KBM-7 (cell line): ENCODE data around the gene SLK.

Experiments used
- DNase-seq: peaks from one replicate; pipeline ENCODE4 v3.0.0-alpha.2; 2015
- in situ Hi-C: fragments of 300-500 bp; cut with MboI; formaldehyde crosslinking; loops from 2 replicates; pipeline ENCODE4 v1.14.3; 2020; ENCODE audit warnings: low sequenced_read_pairs, low pct_unique_long_range_greater_than_20kb, mixed read lengths

The SLK gene

GRCh38 chr10:103982639-103983038, 15.7 kb downstream of the SLK start:
- DNase-seq = no peak
- in situ Hi-C loops = no loop called here

DNA sequence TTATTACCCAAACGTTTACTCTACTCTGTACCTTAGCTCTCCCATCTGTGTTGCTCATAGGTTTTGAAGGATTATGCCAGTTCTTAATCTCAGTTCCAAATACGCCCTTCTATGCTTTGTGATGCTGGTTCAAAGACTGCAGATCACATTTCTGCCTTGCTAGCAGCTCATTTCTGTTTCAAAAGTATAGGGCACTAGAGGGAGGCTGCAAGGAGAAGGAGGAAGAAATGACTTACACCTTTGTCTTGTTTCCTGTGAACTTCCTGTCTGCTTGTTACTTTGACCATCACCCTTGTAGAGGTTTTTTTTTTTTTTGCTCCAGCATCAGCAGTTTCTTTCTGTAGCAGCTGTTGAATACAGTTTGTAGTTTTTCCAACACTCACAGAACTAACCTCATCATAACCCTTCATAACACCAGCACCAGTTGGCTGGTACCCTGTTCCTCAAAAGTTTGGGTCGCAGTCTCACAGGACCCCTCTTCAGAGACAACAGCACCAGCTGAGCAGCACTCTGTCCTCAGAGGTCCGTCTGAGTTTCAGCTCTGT, 16.5 kb downstream of the SLK start:
- in situ Hi-C loops = no loop called here
- peak; percentile 64 for DNase-seq

GRCh38 chr10:103985726-103986125, 18.8 kb downstream of the SLK start:
- DNase-seq = no peak
- in situ Hi-C loops = no loop called here

GRCh38 chr10:103986360-103986759, 19.4 kb downstream of the SLK start:
- in situ Hi-C loops = no loop called here
- DNase-seq = no peak

DNA sequence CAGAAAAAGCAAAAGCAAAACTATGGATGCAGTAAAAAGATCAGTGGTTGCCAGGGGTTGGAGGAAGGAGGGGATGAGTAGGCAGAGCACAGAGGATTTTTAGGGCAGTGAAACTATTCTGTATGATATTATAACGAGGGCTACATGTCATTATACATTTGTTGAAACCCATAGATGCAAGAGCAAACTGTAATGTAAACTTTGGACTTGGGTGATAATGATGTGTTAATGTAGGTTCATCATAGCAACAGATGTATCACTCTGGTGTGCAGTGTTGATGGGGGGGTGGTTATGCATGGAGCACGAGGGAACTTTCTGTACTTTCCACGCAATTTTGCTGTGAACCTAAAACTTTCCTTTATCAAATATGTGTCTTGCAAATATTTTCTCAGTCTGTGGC, 23.2 kb downstream of the SLK start:
- in situ Hi-C loops = no loop called here

GRCh38 chr10:103990531-103990930, 23.6 kb downstream of the SLK start:
- no peak for DNase-seq
- in situ Hi-C loops = no loop called here

More for the DNA sequence above, 23.2 kb downstream of the SLK start:
- no peak for DNase-seq

GRCh38 chr10:103991393-103992128, 24.6 kb downstream of the SLK start:
- in situ Hi-C loops = no loop called here
- no peak for DNase-seq

DNA sequence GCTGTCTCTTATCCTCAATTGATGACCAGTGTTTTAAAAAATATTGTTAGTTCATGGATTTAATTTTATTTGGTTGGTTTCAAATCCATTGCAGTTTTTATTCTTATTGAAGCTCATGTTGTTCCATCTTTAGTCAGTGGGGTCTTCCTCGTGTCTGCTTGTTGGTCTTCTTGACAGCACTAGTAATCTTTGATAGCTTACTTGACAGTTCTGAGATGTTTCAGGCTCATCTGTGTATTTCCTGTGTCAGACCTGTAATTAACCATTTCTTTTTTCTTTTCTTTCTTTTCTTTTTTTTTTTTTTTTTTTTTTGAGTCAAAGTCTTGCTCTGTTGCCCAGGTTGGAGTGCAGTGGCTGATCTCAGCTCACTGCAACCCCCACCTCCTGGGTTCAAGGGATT, 28.2 kb downstream of the SLK start:
- in situ Hi-C loops = no loop called here
- DNase-seq = no peak

- in situ Hi-C loops = no loop called here
- DNase-seq = no peak
Observed at GRCh38 chr10:103998805-103999204, 31.9 kb downstream of the SLK start.

- in situ Hi-C loops = no loop called here
- no peak for DNase-seq
Observed at GRCh38 chr10:104002911-104003310, 36.0 kb downstream of the SLK start.

DNA sequence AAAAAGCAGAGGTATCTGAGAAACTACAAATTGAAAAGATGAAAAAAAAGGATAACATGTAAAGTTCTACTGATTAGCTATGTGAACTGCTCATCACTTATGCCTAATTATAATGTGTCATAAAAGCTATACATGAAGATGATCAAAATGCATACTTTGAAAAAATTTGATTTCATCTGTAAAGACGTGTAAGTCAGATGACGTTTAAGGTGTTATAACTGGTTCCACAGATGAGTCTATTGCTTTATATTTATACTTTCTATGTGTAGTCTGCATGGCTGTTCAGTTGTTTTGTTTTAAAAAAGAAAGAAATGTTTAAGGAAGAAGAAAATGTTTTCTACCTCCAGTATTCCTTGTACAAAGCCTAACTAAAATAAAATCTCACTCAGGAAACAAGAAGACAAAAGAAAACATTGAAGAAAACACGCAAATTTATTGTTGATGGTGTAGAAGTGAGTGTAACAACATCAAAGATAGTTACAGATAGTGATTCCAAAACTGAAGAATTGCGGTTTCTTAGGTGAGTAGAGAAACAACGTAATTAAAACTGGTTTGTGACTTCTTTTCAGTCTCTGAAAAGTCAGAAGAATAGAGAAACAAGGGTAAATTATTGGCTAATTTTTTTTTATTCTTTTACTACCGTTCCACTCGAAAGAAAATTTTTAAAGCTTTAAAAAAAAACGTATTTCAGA, 38.4 kb downstream of the SLK start:
- in situ Hi-C loops = no loop called here
- no peak for DNase-seq

- in situ Hi-C loops = no loop called here
Observed at GRCh38 chr10:104011904-104012303, 45.0 kb downstream of the SLK start.

DNA sequence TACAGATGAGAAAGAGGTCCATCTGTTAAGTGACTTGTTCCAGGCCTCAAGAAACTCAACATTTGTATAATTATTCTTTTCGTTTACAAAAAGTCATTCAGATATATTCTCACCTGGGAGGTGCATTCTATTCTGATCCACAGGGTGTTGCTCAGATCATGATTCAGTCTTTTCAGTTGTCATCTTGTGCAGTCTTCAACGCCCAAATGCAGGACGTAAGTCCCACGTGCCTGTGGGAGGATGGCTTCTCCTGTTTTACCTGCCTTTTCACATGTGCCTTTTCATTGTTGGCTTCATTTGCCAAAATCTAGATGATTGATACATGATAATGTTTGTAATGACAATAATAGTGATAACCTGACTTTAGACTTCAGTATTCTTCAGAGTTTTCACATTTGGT, 46.5 kb downstream of the SLK start:
- in situ Hi-C loops = no loop called here
- no peak for DNase-seq

More at GRCh38 chr10:104011904-104012303, 45.0 kb downstream of the SLK start:
- DNase-seq = no peak

DNA sequence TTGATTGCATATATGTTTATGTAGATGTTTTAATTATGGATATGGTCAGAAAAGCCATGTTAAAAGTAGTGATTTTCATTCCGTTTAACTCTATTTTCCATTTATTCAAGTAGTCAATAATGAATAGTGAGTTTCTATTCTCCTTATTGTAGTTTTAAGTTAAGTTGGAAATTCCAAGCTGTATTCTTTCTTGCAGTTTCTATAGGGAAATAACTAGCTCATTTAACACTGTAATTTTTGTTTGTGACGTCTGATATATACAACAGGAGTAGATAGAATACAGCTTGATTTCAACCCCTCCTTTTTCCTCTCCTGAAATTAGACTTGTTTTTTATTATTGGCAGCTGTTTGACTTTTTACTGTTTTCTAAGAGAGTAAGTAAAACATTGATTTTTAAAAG, 47.2 kb downstream of the SLK start:
- in situ Hi-C loops = no loop called here
- no peak for DNase-seq

DNA sequence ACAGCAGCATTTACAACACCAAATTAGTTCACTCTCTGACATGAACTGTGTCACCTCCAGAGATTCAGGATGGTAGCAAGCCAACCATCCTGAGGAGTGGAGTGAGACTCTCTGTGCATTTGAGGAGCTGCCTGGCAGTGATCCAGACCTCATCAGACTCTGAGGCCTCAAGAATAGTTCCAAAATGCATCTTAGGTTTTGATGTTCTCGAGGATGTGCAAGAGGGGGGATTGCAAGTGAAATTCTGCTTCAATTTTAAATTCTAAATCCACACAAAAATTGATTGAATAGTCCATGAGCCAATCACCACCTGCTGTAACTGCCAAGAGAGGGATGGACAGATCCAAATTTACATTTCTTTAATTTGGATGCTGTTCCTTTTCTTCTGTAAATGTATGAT, 49.7 kb downstream of the SLK start:
- DNase-seq = no peak
- in situ Hi-C loops = no loop called here

DNA sequence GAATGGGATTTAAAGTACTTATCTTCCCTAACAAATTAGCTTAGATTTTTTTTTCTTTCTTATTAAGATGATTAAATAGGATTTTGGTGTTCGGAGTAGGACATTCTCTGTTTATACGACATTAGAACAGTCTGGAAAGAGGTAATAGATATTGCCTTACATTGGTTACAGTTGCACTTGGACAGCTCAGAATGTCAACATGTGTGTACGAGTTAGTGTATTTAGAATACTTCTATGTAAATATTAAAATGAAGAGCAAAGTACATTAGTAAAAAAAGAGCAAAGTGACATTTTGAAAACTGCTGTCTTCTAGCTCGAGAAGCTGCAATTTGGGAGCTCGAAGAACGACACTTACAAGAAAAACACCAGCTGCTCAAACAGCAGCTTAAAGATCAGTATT, 51.5 kb downstream of the SLK start:
- in situ Hi-C loops = no loop called here
- DNase-seq = no peak

DNA sequence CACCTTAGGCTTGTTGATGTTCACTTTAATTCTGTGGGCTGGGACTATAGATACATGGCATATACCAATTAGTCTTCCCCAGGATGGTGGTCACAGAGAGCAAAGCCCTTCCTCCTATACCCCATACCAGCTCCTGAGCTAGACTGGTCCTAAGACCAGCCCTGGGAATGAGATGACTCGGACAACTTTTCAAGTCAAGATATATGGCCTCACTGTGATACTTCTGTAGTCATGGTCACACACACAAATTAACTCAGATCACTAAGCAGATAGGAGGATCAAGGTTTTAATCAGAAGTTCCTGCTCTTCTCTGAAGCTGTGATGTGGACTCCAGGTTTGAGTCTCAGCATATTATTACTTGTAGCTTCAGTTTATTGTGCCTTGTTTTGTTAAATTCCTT, 53.1 kb downstream of the SLK start:
- in situ Hi-C loops = no loop called here
- DNase-seq = no peak

DNA sequence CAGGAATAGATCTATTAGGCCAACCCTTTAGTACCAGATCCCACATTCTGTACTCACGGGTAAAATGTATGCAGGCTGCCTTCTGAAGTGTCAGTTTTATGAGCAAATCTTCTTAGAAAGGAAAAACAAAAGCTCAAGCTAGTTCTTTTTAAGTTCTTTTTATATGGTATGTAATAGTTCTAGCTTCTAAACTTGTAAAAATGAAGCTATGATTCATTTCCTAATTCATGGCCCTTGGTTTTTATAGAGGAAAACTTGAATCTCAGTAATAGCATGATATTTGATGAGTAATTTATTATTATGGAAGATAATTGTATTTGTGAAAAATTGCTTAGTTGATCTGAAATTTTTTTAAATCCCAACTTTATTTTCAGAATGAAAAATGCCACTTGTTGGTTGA, 54.3 kb downstream of the SLK start:
- in situ Hi-C loops = no loop called here
- DNase-seq = no peak

DNA sequence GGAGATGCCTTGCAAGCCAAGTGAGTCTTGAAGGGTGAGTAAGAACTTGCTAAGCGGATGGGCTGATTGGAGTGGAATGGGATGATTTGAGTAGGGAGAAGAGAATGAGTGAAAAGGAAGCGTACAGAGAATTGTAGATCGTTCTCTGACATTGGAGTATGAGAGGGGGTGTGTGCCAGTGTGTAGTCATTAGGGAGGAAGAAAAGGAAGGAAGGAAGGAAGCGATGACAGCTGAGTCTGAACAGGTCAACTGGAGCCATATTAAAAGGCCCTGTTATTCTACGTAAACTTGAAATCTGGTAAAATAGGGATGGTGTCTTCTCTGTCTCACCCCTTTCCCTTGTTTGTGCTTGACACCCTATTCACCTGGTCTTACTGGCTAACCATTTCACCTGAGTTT, 55.1 kb downstream of the SLK start:
- no peak for DNase-seq
- in situ Hi-C loops = no loop called here

GRCh38 chr10:104025524-104025923, 58.6 kb downstream of the SLK start:
- no peak for DNase-seq
- in situ Hi-C loops = no loop called here

DNA sequence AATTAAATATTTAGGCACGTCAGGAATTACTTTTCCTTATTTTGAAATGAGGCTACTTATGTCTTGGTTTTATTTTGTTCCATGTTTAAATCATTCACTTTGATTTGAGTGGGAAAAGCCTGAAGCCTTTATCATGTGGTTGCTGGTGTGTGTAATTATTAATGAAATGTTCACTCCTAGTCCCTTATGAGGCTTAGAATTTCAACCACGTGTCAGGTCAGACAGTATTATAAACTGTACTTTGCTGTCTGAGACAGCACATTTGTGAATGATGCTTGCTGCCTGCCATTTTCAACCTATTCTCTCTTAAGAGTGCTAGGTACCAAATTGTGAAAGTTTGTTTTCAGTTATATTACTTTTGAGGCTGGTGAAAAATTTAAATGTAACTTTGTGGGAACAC, 59.8 kb downstream of the SLK start:
- in situ Hi-C loops = no loop called here
- DNase-seq = no peak
